GM10266 (cell line): ENCODE data around the gene TSNAX.
"Not testable (repeated sequence)": the region's sequence is repeated elsewhere in the genome, so short reads cannot be mapped to it uniquely, and the experiment has no call there.

ENCODE experiments used
- DNase-seq: peaks from one replicate; pipeline ENCODE4 v3.0.0; 2012; ENCODE audit errors: extremely low spot score
- CTCF ChIP-seq: IDR thresholded peaks from 2 replicates; pipeline ENCODE4 v1.5.1; 2012; ENCODE audit warnings: mild to moderate bottlenecking, low read depth; ENCODE audit not compliant: control insufficient read depth, insufficient read depth; ENCODE audit errors: missing control alignments

The TSNAX gene

GRCh38 chr1:231564373-231564772 lies 35.9 kb downstream of the TSNAX start:
- no peak for DNase-seq
- no peak for TF ChIP-seq CTCF

GRCh38 chr1:231566496-231566895 lies 38.0 kb downstream of the TSNAX start:
- DNase-seq: no peak
- TF ChIP-seq CTCF: no peak

GRCh38 chr1:231570262-231570661 lies 41.8 kb downstream of the TSNAX start:
- not testable (repeated sequence) for DNase-seq

- no peak for TF ChIP-seq CTCF
- no peak for DNase-seq
These were observed 43.4 kb downstream of the TSNAX start for GRCh38 chr1:231571904-231572303.

GRCh38 chr1:231575472-231575871 lies 47.0 kb downstream of the TSNAX start:
- DNase-seq: no peak
- no peak for TF ChIP-seq CTCF

GRCh38 chr1:231576804-231577718 lies 48.6 kb downstream of the TSNAX start:
- DNase-seq: no peak
- TF ChIP-seq CTCF: no peak

GRCh38 chr1:231580874-231581273 lies 52.4 kb downstream of the TSNAX start:
- no peak for TF ChIP-seq CTCF
- no peak for DNase-seq
